Measurements from ENCODE around the gene FPR2.

FPR2 gene

DNA sequence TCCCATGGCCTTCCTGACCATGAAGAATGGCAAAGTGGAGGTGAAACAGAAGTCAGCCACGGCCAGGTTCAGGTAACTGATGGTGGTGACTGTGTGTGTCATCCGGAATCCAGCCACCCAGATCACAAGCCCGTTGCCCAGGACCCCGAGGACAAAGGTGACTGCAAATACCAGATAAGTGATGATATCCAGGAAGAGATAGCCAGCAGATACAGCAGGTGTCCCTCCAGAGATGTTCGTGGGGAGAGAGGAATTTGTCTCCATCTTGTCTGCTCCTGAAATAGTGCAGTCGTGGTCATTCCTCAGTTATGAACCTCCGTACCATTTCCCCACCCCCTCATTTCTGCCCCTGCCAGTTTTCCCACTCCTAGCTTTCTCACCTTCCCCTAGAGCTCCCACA, 14.2 kb upstream of the FPR2 start:
- no peak for DNase-seq
- Histone ChIP-seq H3K4me1 (ENCODE audit: low read length) (no peaks in the 10 kb centered on the region), H3K9me3 (replicated peaks; ENCODE audit: insufficient read depth, low read length) (no peaks in the 10 kb centered on the region), H3K79me2 (ENCODE audit: low read length) (no peaks in the 10 kb centered on the region), H3F3A (ENCODE audit: insufficient read depth, low read length) (no peaks in the 10 kb centered on the region), H3K9me2 (replicated peaks; ENCODE audit: insufficient read depth, low read length) (no peaks in the 10 kb centered on the region), H3K27me3 (replicated peaks; ENCODE audit: insufficient read depth, low read length) (no peaks in the 10 kb centered on the region), H3K27ac (ENCODE audit: low read length) (no peak overlapping the region), H3K9ac (ENCODE audit: low read length) (no peak overlapping the region), H3K4me3 (ENCODE audit: low read length) (no peak overlapping the region), H3K36me3 (replicated peaks; ENCODE audit: insufficient read depth, low read length) (no peaks in the 10 kb centered on the region), H4K20me1 (ENCODE audit: insufficient read depth, low read length) (no peaks in the 10 kb centered on the region), H3K4me2 (ENCODE audit: low read depth, low read length) (no peak overlapping the region), H2AFZ (ENCODE audit: low read length) (no peak overlapping the region)
- no peak for TF ChIP-seq EZH2 (optimal IDR thresholded peaks at IDR 0.05; ENCODE audit: low read depth, low read length)
- no peak for TF ChIP-seq CTCF (IDR thresholded peaks at IDR 0.05; ENCODE audit: low read length)
- no peak for TF ChIP-seq EZH2phosphoT487 (IDR thresholded peaks at IDR 0.05; ENCODE audit: low read length)

GRCh38 chr19:51749979-51750378, 11.0 kb upstream of the FPR2 start:
- no peaks in the 10 kb centered on the region for H3K79me2 ChIP-seq (ENCODE audit: low read length)
- DNase-seq = no peak
- TF ChIP-seq CTCF (IDR thresholded peaks at IDR 0.05; ENCODE audit: low read length) = no peak
- TF ChIP-seq EZH2phosphoT487 (IDR thresholded peaks at IDR 0.05; ENCODE audit: low read length) = no peak
- no peak for TF ChIP-seq EZH2 (optimal IDR thresholded peaks at IDR 0.05; ENCODE audit: low read depth, low read length)
- no peaks in the 10 kb centered on the region for H3K4me1 ChIP-seq (ENCODE audit: low read length)
- no peaks in the 10 kb centered on the region for H3K9me3 ChIP-seq (replicated peaks; ENCODE audit: insufficient read depth, low read length)
- H3K9ac ChIP-seq (ENCODE audit: low read length) = no peak overlapping the region
- no peaks in the 10 kb centered on the region for H3F3A ChIP-seq (ENCODE audit: insufficient read depth, low read length)
- no peaks in the 10 kb centered on the region for H3K27me3 ChIP-seq (replicated peaks; ENCODE audit: insufficient read depth, low read length)
- H2AFZ ChIP-seq (ENCODE audit: low read length) = no peak overlapping the region
- H3K36me3 ChIP-seq (replicated peaks; ENCODE audit: insufficient read depth, low read length) = no peaks in the 10 kb centered on the region
- H3K27ac ChIP-seq (ENCODE audit: low read length) = no peak overlapping the region
- H3K9me2 ChIP-seq (replicated peaks; ENCODE audit: insufficient read depth, low read length) = no peaks in the 10 kb centered on the region
- H3K4me2 ChIP-seq (ENCODE audit: low read depth, low read length) = no peak overlapping the region
- H3K4me3 ChIP-seq (ENCODE audit: low read length) = no peak overlapping the region
- no peaks in the 10 kb centered on the region for H4K20me1 ChIP-seq (ENCODE audit: insufficient read depth, low read length)

DNA sequence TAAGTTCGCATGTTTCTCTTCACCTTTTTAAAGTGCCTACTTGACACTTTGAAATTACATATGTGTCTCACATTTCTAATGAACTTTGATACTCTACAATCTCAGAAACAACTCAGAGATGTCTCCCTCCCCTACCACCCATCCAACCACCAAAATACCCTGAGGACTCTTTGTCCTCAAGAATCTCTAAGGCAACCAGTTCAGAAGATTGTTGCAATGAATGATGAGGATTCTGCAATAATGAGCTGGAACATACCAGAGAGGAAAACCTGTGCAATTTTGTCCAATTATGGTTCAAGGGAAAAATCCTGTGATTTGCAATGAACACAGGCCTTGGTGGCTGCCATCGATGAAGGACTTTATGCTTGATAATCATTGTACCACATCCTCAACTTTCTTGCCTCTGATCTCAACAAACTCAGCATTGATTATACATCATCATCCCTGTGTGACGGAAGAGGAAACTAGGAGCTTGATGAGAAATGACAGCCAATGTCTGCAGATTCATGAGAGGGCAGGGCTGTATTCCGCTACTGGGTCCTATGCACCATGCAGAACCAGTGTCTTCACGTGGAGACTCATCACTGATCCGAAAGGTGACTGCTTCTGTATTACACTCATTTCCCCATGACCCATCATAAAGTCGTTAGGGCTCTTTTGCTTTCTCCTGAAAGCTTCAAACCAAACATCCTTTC, 10.4 kb upstream of the FPR2 start:
- Histone ChIP-seq H2AFZ (ENCODE audit: low read length) (no peak overlapping the region), H3K79me2 (ENCODE audit: low read length) (no peaks in the 10 kb centered on the region), H3K27ac (ENCODE audit: low read length) (no peak overlapping the region), H3K27me3 (replicated peaks; ENCODE audit: insufficient read depth, low read length) (no peaks in the 10 kb centered on the region), H3K4me2 (ENCODE audit: low read depth, low read length) (no peak overlapping the region), H3K4me1 (ENCODE audit: low read length) (no peaks in the 10 kb centered on the region), H3K4me3 (ENCODE audit: low read length) (no peak overlapping the region), H3F3A (ENCODE audit: insufficient read depth, low read length) (no peaks in the 10 kb centered on the region), H3K9me2 (replicated peaks; ENCODE audit: insufficient read depth, low read length) (no peaks in the 10 kb centered on the region), H3K9ac (ENCODE audit: low read length) (no peak overlapping the region), H4K20me1 (ENCODE audit: insufficient read depth, low read length) (no peaks in the 10 kb centered on the region), H3K9me3 (replicated peaks; ENCODE audit: insufficient read depth, low read length) (no peaks in the 10 kb centered on the region), H3K36me3 (replicated peaks; ENCODE audit: insufficient read depth, low read length) (no peaks in the 10 kb centered on the region)
- DNase-seq = no peak
- TF ChIP-seq EZH2phosphoT487 (IDR thresholded peaks at IDR 0.05; ENCODE audit: low read length) (no peak), EZH2 (optimal IDR thresholded peaks at IDR 0.05; ENCODE audit: low read depth, low read length) (no peak), CTCF (IDR thresholded peaks at IDR 0.05; ENCODE audit: low read length) (no peak)
